Measurements from ENCODE around the gene ZNF425. TPM values are rescaled to one million over a fixed set of nuclear protein-coding genes. Genes with fewer than 3 reads are reported as not detected.

Gene ZNF425
- total RNA-seq, 1 experiment from 2014 or later: 3.3 TPM

- H3K9me3 Mint-ChIP-seq (ENCODE audit: unreplicated experiment): no peaks in the 10 kb centered on the region
- ChIA-PET CTCF (interaction anchor here (0.6 to 0.9 kb wide), 17 partner anchors 20 to 1995 kb away, joined by 3 to 5 read pairs (median 3); no protein-coding TSS in a partner anchor), POLR2A (interaction anchor here (0.6 to 2.0 kb wide), 6 partner anchors 25 to 610 kb away, joined by 3 to 8 read pairs (median 4); partner anchors contain the start of genes PDIA4 and ZNF398)
- TF ChIP-seq CTCF (IDR thresholded peaks at IDR 0.05; ENCODE audit: unreplicated experiment): peak; percentile 87
- peaks cover 6% of the 10 kb centered on the region for H3K36me3 Mint-ChIP-seq (ENCODE audit: insufficient read depth, unreplicated experiment)
- H3K27ac Mint-ChIP-seq (ENCODE audit: low read depth, unreplicated experiment): peak within 1 kb of the TSS; percentile 99
- H3K27me3 Mint-ChIP-seq (ENCODE audit: insufficient read depth, unreplicated experiment): no peaks in the 10 kb centered on the region
- no TSS peak for BruUV-seq (replicated peaks)
- DNase-seq (ENCODE audit: unreplicated experiment): peak; percentile 90
- intact Hi-C loops (cut with micrococcal nuclease): loop anchor here (1.0 to 5.0 kb wide), 5 partner anchors 25 to 124 kb away; partner anchors contain the start of gene ZNF425
- H3K4me3 Mint-ChIP-seq (ENCODE audit: unreplicated experiment): peak within 1 kb of the TSS; percentile 98
- H3K4me1 Mint-ChIP-seq (ENCODE audit: insufficient read depth, unreplicated experiment): peaks cover 6% of the 10 kb centered on the region
These were observed 35.5 kb downstream of the ZNF425 start, which contains the start of gene ZNF786 for GRCh38 chr7:149090397-149091195. ZNF786 (minus strand) TSS chr7:149090718; CDS start chr7:149090640, 78 bp downstream.

DNA sequence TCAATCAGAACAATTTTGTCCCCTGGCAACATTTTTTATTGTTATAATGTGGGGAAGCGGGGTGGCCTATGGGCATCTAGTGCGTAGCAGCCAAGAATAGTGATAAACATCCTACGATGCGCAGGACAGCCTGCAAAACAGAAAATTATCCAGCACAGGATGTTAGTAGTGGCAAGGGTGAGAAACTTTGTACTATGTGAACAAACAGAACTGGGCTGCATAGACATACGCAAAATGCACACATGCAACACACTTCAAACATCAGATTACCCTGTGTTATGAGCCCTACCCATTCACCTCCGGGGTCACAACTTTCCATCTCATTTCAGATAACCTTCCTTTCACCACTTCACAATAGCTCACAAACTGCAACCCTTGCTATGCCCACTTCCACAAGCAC, 38.7 kb downstream of the ZNF425 start:
- no peaks in the 10 kb centered on the region for H3K9me3 Mint-ChIP-seq (ENCODE audit: unreplicated experiment)
- no TSS peak for BruUV-seq (replicated peaks)
- no peaks in the 10 kb centered on the region for H3K27me3 Mint-ChIP-seq (ENCODE audit: insufficient read depth, unreplicated experiment)
- intact Hi-C loops (cut with micrococcal nuclease): no loop called here
- no peak for DNase-seq (ENCODE audit: unreplicated experiment)
- CTCF ChIA-PET: interaction anchor here (0.6 to 1.1 kb wide), 6 partner anchors 21 to 202 kb away, joined by 3 to 4 read pairs (median 3); partner anchors contain the start of gene ZNF398
- no peak overlapping the region for H3K4me3 Mint-ChIP-seq (ENCODE audit: unreplicated experiment)
- POLR2A ChIA-PET: interaction anchor here (0.6 to 2.7 kb wide), 4 partner anchors 22 to 116 kb away, joined by 3 to 15 read pairs (median 4); no protein-coding TSS in a partner anchor
- peaks cover 12% of the 10 kb centered on the region for H3K36me3 Mint-ChIP-seq (ENCODE audit: insufficient read depth, unreplicated experiment)
- H3K4me1 Mint-ChIP-seq (ENCODE audit: insufficient read depth, unreplicated experiment): peaks cover 6% of the 10 kb centered on the region
- no peak for TF ChIP-seq CTCF (IDR thresholded peaks at IDR 0.05; ENCODE audit: unreplicated experiment)
- H3K27ac Mint-ChIP-seq (ENCODE audit: low read depth, unreplicated experiment): no peak overlapping the region

DNA sequence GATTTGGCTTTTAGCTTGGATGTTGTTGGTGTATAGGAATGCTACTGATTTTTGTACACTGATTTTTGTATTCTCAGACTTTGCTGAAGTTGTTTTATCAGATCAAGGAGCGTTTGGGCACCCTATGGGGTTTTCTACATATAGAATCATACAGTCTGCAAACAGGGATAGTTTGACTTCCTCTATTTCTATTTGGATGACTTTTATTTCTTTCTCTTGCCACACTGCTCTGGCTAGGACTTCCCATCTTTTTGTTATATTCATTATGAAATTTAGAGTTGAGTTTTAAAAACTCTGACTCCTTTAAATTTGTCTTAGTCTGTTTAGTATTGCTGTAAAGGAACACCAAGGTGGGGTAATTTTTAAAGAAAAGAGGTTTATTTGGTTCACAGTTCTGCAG, 40.3 kb downstream of the ZNF425 start:
- ChIA-PET POLR2A (interaction anchor here (1.2 kb wide), 1 partner anchor 20 kb away, joined by 3 read pairs; no protein-coding TSS in a partner anchor), CTCF (interaction anchor here (0.6 to 3.6 kb wide), 5 partner anchors 13 to 20 kb away, joined by 3 to 14 read pairs (median 3); no protein-coding TSS in a partner anchor)
- DNase-seq (ENCODE audit: unreplicated experiment): no peak
- intact Hi-C loops (cut with micrococcal nuclease): no loop called here
- H3K36me3 Mint-ChIP-seq (ENCODE audit: insufficient read depth, unreplicated experiment): peaks cover 12% of the 10 kb centered on the region
- no peak for TF ChIP-seq CTCF (IDR thresholded peaks at IDR 0.05; ENCODE audit: unreplicated experiment)
- peaks cover 6% of the 10 kb centered on the region for H3K4me1 Mint-ChIP-seq (ENCODE audit: insufficient read depth, unreplicated experiment)
- no peak overlapping the region for H3K27ac Mint-ChIP-seq (ENCODE audit: low read depth, unreplicated experiment)
- H3K4me3 Mint-ChIP-seq (ENCODE audit: unreplicated experiment): no peak overlapping the region
- no TSS peak for BruUV-seq (replicated peaks)
- H3K27me3 Mint-ChIP-seq (ENCODE audit: insufficient read depth, unreplicated experiment): no peaks in the 10 kb centered on the region
- H3K9me3 Mint-ChIP-seq (ENCODE audit: unreplicated experiment): no peaks in the 10 kb centered on the region

GRCh38 chr7:149084407-149084806, 41.7 kb downstream of the ZNF425 start:
- H3K27ac Mint-ChIP-seq (ENCODE audit: low read depth, unreplicated experiment): no peak overlapping the region
- H3K27me3 Mint-ChIP-seq (ENCODE audit: insufficient read depth, unreplicated experiment): no peaks in the 10 kb centered on the region
- H3K9me3 Mint-ChIP-seq (ENCODE audit: unreplicated experiment): no peaks in the 10 kb centered on the region
- intact Hi-C loops (cut with micrococcal nuclease): no loop called here
- no peaks in the 10 kb centered on the region for H3K4me1 Mint-ChIP-seq (ENCODE audit: insufficient read depth, unreplicated experiment)
- H3K36me3 Mint-ChIP-seq (ENCODE audit: insufficient read depth, unreplicated experiment): peaks cover 12% of the 10 kb centered on the region
- ChIA-PET POLR2A (interaction anchor here (0.9 to 1.5 kb wide), 2 partner anchors 12 to 19 kb away, joined by 3 to 4 read pairs; no protein-coding TSS in a partner anchor), CTCF (interaction anchor here (0.6 to 3.6 kb wide), 4 partner anchors 12 to 34 kb away, joined by 3 to 14 read pairs (median 5); no protein-coding TSS in a partner anchor)
- no peak for TF ChIP-seq CTCF (IDR thresholded peaks at IDR 0.05; ENCODE audit: unreplicated experiment)
- no TSS peak for BruUV-seq (replicated peaks)
- DNase-seq (ENCODE audit: unreplicated experiment): no peak
- no peak overlapping the region for H3K4me3 Mint-ChIP-seq (ENCODE audit: unreplicated experiment)
